Stimulated activated CD4-positive, alpha-beta T cell treated with anti-CD3 and anti-CD28 coated beads, Interleukin-12 subunit alpha, Interleukin-12 subunit beta, amount 100 ng/mL, for 48 hours (primary cell): ENCODE results near the gene CPLANE2.
A peak's percentile ranks its signal among the peaks of the same experiment; 100 is the strongest.
"Not testable (repeated sequence)": the region's sequence is repeated elsewhere in the genome, so short reads cannot be mapped to it uniquely, and the experiment has no call there.

Experiments
- DNase-seq, 3 donors: peaks; one replicate each; pipeline ENCODE4 v3.0.0-alpha.2; 2020; ENCODE audit warnings: low read depth in 2 of 3, low spot score in 1 of 3

The CPLANE2 gene, protein sequence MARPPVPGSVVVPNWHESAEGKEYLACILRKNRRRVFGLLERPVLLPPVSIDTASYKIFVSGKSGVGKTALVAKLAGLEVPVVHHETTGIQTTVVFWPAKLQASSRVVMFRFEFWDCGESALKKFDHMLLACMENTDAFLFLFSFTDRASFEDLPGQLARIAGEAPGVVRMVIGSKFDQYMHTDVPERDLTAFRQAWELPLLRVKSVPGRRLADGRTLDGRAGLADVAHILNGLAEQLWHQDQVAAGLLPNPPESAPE

DNA sequence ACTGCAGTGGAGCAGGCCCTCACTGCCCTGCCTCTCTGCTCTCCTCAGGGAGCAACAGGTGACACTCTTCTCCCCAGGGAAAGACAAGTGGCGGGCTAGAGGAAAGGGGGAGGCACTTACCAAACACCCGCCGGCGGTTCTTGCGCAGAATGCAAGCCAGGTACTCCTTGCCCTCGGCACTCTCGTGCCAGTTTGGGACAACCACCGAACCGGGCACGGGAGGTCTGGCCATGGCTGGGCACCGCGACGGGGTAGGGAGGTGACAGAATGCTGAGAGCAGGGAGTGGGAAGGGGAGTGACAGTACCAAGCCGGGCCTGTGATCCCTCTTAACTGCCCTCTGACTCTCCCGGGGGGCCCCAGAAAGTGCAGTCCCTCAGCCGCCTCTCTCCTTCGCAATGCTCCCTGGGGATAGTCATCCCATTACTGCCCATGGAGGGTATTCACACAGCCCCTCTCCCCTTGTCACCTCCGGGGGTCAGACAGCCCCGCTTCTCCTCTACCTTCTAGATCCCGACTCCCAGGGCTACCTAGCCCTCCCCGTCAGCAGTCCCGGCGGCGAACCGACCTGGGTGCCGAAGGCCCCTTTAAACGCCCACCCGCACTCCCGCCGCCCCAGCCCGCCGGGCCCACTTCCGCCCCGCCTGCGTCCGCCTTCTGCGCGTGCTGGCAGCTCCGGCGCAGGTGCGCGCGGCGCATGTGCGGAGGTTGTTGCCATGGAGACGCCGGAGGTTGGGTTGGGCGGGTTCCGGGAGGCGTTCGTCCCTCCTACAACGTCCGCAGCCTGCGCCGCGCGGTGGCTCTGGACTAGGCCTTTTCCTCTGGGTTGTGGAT is at the start of gene CPLANE2:
Gene CPLANE2 (minus strand): TSS at position 673 of the 832 bp plus-strand sequence. CDS start 441 bp downstream, at position 232.
- DNase-seq, result peak; percentile 93 to 96 (median 93)

DNA sequence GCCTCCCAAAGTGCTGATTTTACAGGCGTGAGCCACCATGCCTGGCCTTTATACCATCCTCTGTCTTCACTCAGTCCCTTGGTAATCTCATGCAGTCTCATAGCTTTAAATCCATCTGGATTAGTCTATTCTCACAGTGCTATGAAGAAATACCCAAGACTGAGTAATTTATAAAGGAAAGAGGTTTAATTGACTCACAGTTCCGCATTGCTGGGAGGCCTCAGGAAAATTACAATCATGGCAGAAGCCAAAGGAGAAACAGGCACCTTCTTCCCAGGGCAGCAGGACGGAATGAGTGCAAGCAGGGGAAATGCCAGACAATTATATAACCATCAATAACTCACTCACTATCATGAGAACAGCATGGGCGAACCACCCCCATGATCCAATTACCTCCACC is 49.1 kb upstream of the CPLANE2 start:
- DNase-seq, result no peak

DNA sequence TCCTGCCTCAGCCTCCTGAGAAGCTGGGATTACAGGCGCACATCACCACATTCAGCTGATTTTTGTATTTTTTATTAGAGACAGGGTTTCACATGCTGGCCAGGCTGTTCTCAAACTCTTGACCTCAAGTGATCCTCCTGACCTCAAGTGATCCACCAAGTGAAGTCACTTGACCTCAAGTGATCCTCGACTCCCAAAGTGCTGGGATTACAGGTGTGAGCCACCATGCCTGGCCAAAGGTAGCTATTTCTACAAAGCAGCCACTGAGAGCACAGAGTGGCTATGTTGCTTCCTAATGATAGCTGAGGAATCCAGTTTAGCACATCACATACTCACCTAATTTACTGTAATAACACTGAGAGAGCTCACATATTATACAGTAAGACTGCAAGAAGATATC is 44.8 kb upstream of the CPLANE2 start:
- no peak for DNase-seq

DNA sequence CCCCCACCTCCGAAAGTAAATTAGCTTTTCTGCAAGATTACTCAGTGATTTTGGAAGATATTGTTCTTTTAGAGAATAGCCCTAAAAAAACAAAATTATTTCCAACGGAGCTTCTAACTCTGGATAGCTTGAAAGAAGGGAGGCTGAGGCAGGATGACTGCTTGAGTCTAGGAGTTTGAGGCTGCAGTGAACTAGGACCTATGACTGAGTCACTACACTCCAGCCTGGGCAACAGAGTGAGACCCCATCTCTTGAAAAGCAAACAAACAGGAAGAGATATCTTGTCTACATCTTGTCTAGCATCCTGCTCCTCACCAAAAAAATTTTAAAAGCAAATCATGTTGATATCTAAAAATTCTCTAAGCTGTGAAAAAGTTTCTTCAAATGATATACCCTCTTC is 42.2 kb upstream of the CPLANE2 start:
- DNase-seq, result no peak

DNA sequence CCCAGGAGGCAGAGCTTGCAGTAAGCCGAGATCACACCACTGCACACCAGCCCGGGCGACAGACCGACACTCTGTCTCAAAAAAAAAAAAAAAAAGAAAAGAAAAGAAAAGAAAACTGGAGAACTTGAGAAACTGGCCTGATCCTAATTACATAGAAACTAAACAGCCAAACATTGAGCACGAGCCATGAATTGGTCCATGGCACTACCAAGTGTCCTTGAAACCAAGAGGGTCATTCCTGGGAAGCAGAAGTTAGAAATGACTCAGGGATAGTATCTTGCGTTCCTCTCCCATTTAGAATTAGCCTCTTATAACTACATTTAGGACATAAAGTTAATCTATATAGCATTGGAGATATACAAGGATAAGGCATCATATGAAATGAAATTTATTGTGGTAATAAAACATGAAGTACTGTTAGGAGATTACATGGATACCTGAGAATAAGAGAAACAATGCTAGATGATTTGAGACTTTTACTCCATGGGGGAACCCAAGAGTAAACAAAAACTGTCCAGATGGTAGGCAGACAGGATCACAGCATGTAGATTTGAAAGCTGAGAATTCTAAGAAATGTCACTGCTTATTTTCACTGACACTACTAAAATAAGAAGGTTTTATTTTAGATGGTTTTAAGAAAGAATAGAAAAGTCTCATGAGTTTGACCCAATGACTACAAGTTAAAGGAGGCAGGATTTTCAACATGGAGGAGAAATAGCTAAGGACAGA is 39.5 kb upstream of the CPLANE2 start:
- DNase-seq, result no peak

DNA sequence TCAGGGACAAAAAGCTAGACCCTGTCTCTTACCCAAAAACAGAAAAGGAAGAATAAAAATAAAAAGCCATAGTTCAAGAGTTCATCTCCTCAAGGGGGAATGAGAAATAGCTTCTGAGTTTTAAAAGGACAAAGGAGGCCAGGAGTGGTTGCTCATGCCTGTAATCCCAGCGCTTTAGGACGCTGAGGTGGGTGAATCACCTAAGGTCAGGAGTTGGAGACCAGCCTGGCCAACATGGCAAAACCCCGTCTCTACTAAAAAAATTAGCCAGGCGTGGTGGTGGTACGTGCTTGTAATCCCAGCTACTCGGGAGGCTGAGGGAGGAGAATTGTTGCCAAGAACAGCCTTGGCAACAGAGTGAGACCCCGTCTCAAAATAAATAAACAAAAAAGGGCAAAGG is 38.6 kb upstream of the CPLANE2 start:
- DNase-seq, result no peak

DNA sequence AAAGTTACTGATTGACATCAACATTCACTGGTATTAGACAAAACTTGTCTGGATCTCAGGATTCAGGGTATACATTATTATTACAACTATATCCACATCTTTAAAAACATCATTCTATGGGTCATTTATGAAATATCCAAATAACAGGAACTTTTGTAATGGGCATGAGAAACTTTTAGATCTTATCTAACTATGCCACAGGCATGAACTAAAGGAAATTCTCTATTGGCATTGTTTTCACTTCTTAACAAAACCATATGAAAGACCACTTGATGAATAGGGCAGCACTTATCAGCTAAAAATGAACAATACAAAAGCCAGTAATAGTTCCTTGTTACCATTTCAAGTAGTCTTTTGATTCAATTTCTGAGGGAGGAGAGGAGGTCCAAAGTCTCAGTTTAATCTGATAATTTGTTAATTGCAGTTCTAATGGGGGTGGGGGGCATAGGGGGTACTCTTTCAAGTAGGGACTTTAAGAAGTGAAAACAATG is 30.8 kb upstream of the CPLANE2 start:
- DNase-seq, result no peak

DNA sequence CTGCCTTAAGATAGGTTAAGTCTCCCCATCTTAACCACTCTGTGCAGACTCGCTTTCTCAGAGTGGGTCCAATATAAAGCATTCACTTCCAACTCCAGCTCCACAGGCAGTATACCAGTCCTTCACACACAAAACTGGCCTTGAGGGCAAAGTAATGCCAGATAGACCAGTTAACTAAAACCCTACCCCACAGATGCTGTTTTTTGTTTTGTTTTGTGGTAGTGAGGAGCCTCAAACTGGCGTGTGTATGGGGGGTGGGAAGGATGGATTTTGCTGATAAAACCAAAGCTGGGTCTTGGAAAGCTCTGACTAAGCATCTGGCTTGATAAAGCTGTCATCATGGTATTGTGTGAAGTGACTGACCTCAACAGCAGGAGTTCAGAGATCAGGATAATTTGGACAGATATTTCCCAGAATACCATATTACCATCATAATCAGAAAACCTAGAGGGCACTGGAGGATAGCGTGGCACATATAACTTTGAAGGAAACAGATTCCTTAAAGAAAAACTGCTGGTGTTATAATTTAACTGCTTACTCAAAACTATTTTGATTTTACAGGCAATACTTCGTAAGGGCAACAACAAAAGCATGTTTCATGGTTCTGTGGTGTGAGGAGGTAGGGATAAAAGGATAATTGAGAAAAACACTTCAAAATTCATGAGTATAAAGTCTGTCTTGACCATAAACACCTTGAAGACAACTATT is 29.6 kb upstream of the CPLANE2 start:
- no peak for DNase-seq

DNA sequence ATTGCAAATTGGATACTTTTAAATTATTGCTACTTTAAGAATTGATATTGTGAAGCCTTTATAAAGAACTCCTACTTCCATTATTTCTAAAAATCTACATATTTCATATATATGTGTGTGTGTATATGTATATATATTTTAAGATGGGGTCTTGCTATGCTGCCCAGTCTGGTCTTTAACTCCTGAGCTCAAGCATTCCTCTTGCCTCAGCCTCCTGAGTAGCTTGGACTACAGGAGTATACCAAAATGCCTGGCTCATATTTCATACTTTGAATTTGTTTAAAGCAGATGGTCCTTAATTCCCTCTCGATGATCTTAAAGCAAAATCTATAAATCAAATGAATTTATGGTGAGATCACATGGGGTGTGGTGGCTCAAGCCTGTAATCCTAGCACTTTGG is 25.1 kb upstream of the CPLANE2 start:
- DNase-seq, result no peak

DNA sequence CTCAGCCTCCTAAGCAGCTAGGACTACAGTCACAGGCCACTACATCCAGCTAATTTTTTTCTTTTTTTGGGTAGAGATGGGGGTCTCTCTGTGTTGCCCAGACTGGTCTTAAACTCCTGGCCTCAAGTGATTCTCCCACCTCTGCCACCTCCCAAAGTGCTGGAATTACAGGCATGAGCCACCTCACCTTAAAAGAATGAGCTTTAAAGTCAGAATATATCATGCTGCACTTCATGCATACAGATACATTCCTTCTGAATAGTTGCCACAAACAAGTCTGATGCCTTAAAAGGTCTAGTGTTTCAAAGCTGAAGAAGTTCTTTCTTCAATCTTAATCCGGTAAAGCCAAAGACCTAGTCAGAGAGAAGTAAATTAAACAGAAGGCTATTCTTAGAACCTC is 23.8 kb upstream of the CPLANE2 start:
- no peak for DNase-seq

DNA sequence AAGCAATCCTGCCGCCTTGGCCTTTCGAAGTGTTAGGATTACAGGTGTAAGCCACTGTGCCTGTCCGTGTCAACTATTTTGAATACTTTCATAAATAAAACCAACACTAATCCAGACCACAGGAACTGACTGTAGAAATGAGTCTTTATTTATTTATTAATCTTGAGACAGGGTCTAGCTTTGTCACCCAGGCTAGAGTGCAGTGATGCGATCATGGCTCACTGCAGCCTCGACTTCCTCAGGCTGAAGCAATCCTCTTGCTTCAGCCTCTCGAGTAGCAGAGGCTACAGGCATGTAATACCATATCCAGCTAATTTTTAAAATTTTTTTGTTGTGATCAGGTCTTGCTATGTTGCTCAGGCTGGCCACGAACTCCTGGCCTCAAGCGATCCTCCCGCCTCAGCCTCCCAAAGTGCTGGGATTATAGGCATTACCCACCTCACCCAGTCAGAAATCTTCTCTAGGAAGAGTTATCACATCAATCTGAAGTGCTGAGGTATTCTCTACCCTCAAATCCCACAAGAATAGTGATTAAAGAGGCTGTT is 21.7 kb upstream of the CPLANE2 start:
- no peak for DNase-seq

DNA sequence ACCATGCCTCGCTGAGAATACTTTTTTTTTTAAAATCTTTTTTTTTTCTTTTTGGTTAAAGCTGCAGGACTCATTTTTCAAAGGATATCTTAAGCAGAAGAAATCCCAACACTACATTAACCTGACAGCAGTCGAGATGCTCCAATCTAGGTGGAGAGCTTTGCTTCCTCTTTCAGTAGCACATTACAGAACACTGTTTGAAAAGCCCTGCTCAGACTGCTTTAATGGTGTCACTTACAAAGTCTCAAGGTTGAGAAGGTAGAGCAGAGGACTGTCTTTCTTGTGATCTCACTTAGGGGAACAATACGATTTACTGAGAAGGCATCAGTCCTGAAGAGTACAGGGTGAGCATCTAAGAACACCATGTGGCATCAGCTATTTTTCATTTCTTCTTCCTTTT is 21.0 kb upstream of the CPLANE2 start:
- DNase-seq, result no peak

DNA sequence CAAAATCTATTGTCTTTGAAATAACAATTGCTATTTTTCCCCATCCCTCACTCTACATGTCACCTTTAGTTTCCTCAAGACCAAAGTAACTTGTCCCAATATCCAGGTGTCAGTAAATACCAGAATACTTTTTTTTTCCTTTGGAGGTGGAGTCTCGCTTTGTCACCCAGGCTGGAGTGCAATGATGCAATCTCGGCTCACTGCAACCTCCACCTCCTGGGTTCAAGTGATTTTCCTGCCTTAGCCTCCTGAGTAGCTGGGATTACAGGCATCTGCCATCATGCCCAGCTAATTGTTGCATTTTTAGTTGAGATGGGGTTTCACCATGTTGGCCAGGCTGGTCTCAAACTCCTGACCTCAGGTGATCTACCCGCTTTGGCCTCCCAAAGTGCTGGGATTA is 20.6 kb upstream of the CPLANE2 start:
- DNase-seq, result not testable (repeated sequence)

DNA sequence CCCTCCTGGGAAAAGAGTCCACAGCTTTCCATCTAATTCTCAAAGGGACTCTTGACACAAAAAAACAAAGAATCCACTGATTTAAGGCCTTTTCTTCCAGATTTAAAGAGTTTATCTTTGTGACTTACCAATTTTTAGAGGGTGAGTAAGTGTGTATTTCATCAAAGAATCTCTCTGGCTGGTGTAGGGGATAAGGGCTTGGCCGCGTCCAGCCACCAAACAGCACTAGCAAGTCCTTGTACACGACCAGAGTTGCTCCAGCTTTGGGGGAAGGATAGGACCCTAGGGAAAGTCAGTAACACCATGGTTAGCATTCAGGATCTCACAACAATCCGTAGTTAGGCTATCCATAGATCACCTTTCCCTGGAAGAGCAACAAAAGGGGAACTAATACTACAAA is 19.5 kb upstream of the CPLANE2 start:
- DNase-seq, result no peak

DNA sequence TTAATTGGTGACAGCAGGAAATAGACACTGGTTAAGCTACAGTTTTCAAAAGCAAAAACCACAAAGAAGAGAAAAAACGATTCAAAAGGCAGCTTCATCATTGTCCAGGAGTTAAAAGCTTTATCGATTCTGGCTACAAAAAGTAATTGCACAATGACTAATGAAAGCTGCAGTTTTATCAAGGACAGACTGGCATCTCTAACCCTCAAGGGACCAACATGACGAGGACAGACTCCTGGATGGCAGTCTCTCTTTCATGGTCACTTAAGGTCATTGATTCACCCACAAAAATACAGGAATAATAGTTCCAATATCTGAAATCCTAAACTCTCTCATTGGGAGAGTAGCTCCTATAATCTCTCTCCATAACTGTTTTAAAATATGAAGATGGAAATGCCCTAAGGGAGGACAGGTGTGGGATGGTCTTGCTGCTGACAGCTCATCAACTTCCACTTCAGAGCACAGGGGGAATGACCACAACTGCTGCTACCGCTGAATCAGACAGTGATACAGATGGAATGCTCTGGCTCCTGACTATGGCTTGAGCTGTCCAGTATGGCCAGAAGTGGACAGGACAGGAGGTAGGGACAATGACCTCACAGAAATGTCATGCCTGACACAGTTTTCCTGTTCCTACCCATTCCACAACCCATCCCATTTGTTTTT is 17.4 kb upstream of the CPLANE2 start:
- no peak for DNase-seq

DNA sequence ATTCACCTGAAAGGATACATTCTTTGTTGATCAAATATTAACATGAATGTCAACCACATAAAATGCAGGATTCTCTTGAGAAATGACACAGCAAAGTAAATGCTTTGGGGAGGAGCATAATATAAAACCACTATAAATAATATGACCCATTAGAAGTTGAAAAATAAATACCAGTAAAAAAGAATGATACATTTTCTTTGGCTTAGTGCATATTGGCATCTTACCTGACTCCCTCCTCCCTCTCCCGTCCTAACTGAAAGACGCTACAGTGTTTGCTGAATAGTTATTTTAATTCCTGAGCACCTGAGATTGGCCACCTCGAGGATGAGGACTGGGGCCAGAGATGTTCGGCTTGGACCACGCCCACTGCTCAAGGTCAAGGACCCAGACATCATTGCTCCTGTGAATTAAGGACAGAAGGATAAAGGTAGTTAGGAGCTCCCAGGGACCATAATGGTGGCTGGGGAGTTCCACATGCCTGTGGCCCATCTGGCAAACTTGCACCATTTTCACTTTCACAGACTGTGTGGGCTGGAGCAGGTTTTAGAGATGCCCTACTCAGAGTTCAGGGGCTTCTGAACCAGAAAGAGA is 16.4 kb upstream of the CPLANE2 start:
- DNase-seq, result no peak

DNA sequence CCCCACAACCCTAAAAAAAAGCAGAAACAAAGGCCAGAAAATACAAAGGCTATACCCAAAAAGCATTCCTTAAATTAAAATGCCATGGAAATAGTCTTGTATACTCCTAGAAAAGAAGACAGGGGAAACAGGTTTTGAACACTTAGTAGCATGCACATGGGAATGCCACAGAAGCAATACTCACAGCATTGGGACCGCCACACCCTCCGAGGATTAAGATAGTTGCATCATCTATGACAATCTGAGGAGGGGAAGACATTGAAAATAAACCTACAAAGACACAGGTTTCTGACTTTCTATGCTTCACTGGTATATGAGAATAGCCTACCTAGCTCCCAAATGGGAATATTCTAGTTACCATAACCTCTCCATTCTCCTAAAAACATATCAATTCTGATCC is 15.9 kb upstream of the CPLANE2 start:
- DNase-seq, result no peak

DNA sequence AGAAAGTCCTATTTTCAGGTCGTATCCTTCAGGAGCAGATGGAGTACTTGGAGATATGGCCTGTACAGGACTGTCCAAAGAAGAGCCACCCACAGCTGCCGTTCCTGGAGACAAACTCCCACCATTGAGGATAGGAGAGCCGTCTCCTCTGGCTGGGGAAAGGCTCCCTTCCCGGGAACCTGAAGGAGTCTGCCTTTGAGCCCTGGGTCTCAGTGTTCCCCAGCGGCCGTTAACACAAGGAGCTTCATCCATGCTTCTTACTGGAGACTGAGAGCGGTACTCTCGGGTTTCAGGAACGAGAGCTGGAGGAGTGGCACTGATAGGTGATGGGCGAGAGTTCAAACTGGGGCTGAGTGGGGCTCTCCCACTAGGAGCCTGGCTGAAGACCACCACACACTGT is 14.4 kb upstream of the CPLANE2 start:
- no peak for DNase-seq

DNA sequence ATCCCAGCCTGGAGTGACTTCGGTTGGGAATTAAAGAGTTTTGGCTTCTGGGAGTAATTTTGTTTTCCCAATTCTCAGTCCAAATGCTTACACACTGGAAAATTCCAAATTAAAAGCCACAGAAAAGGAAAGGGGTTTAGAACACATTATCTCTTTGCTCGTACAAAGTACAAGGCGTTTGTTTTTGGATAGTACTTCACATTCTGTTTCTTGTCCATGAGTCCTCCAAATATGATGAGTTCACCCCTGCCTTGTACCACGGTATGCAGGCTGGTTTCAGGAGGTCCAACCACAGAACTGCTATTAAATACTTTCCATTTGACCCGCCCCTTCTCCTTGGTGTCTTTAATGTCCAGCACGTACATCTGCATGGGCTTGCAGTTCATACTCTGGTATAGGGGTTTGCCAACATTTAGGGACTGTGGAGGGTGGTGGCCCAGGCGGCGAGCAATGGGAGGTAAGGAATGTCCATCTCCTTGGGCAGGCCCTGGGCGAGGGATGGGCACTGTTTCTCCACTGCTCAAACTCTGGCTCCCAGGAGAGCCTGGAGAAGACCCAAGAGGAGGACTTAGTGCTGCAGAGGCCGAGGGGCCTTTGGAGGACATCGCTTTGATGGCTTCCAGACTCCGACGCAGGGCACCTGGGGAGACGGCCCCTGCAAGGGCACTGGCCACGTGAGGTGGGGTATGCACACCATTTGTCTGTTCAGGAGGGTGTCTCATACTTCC is 13.7 kb upstream of the CPLANE2 start:
- DNase-seq, result no peak
